HCT116 (cell line): ENCODE data around the gene MEGF10. TPM values are rescaled to one million over a fixed set of nuclear protein-coding genes. Genes with fewer than 3 reads are reported as not detected.

ENCODE experiments used
- ATAC-seq: fragments of 200-7000 bp; cut with Tn5 transposase; 2 replicates; pipeline ENCODE4 v1.9.1; 2020; ENCODE audit warnings: mild to moderate bottlenecking, moderate library complexity
- BruUV-seq: library from RNA; stranded (reverse); fragments of 400-500 nt; replicated peaks from 2 replicates; lab custom pipeline; 2021; lab: Mats Ljungman, UMichigan
- CTCF ChIA-PET: fragments of 300-600 bp; sonication (Branson Sonifier 250); formaldehyde crosslinking; loops from one replicate; lab custom pipeline; 2021; ENCODE audit warnings: antibody characterized with exemption; lab: Charles Lee
- POLR2A ChIA-PET: fragments of 300-600, 350-600 bp; sonication (Branson Sonifier 250); formaldehyde crosslinking; loops from one replicate; lab custom pipeline; 2021; ENCODE audit warnings: antibody characterized with exemption; lab: Charles Lee
- RAD21 ChIA-PET, 2 experiments: fragments of 300-600 bp; sonication (Branson Sonifier 250); formaldehyde crosslinking; loops; one replicate each; lab custom pipeline; 2023; ENCODE audit warnings: low total read pairs in 2 of 2; ENCODE audit not compliant: uncharacterized antibody in 2 of 2, unreplicated experiment in 2 of 2, low non-redundant PET in 1 of 2; lab: Charles Lee
- DNase-seq: peaks from one replicate; pipeline ENCODE4 v3.0.0-alpha.2; 2010; ENCODE audit warnings: low read depth, low spot score
- H2AFZ ChIP-seq: fragments of 200-600 bp; shearing (Covaris generic), sonication (generic); 2 replicates; pipeline ENCODE4 v1.6.1; 2017; ENCODE audit warnings: low read depth, mixed run types, mixed read lengths, antibody characterized with exemption, low read length; ENCODE audit not compliant: poor library complexity, severe bottlenecking
- H3K27ac ChIP-seq: 2 replicates; pipeline ENCODE4 v1.5.1; 2012; ENCODE audit warnings: low read depth, low read length
- H3K27me3 ChIP-seq: fragments of 200-600 bp; sonication (generic); 2 replicates; pipeline ENCODE4 v1.6.1; 2016; ENCODE audit warnings: mixed run types, low read length, mixed read lengths; ENCODE audit not compliant: insufficient read depth
- H3K36me3 ChIP-seq, 2 experiments: fragments of 200-500 bp in 1 of 2; fragments of 200-600 bp in 1 of 2; sonication (Bioruptor generic) in 1 of 2; sonication (generic) in 1 of 2; 2 replicates each; pipeline versions ENCODE4 v1.5.1 to v1.6.1; 2014 to 2016; ENCODE audit warnings: low read length in 2 of 2, inconsistent platforms in 1 of 2, mixed read lengths in 1 of 2, mixed run types in 1 of 2; ENCODE audit not compliant: insufficient read depth in 2 of 2, control insufficient read depth in 1 of 2
- H3K4me1 ChIP-seq, 2 experiments: fragments of 200-600 bp in 1 of 2; sonication (generic) in 1 of 2; 2 replicates each; pipeline versions ENCODE4 v1.5.1 to v1.6.1; 2012 to 2017; ENCODE audit warnings: low read length in 2 of 2, inconsistent platforms in 1 of 2, mild to moderate bottlenecking in 1 of 2, mixed read lengths in 1 of 2, mixed run types in 1 of 2, moderate library complexity in 1 of 2; ENCODE audit not compliant: insufficient read depth in 2 of 2, control insufficient read depth in 1 of 2
- H3K4me2 ChIP-seq: fragments of 200-600 bp; sonication (generic); 2 replicates; pipeline ENCODE4 v1.6.1; 2017; ENCODE audit warnings: mixed run types, low read length, mixed read lengths
- H3K4me3 ChIP-seq, 2 experiments: fragments of 200-600 bp in 1 of 2; sonication (generic) in 1 of 2; replicated peaks in 1 of 2; 2 replicates each; pipeline ENCODE4 v1.5.1; 2011 to 2016; ENCODE audit warnings: low read length in 2 of 2, control low read depth in 1 of 2, low read depth in 1 of 2, mild to moderate bottlenecking in 1 of 2, mixed read lengths in 1 of 2, mixed run types in 1 of 2
- H3K79me2 ChIP-seq: fragments of 200-600 bp; sonication (generic); 2 replicates; pipeline ENCODE4 v1.6.1; 2017; ENCODE audit warnings: mild to moderate bottlenecking, mixed run types, low read length, moderate library complexity, mixed read lengths; ENCODE audit not compliant: insufficient read depth
- H3K9ac ChIP-seq: fragments of 200-600 bp; sonication (generic); 2 replicates; pipeline ENCODE4 v1.6.1; 2016; ENCODE audit warnings: low read length, mixed read lengths
- H3K9me2 ChIP-seq: fragments of 200-600 bp; sonication (generic), shearing (Covaris generic); 2 replicates; pipeline ENCODE4 v1.6.1; 2017; ENCODE audit warnings: mixed run types, mild to moderate bottlenecking, moderate library complexity; ENCODE audit not compliant: insufficient read depth
- H3K9me3 ChIP-seq, 2 experiments: fragments of 200-500 bp in 1 of 2; fragments of 200-600 bp in 1 of 2; sonication (Bioruptor generic) in 1 of 2; sonication (generic) in 1 of 2; 2 replicates each; pipeline ENCODE4 v1.6.1; 2014 to 2017; ENCODE audit warnings: low read length in 2 of 2, mixed read lengths in 2 of 2, inconsistent platforms in 1 of 2, low read depth in 1 of 2, mild to moderate bottlenecking in 1 of 2, mixed run types in 1 of 2, moderate library complexity in 1 of 2; ENCODE audit not compliant: control insufficient read depth in 1 of 2, insufficient read depth in 1 of 2
- H4K20me1 ChIP-seq: fragments of 200-600 bp; sonication (generic), shearing (Covaris generic); 2 replicates; pipeline ENCODE4 v1.6.1; 2017; ENCODE audit warnings: mixed run types, mild to moderate bottlenecking, moderate library complexity; ENCODE audit not compliant: insufficient read depth
- CBX3 ChIP-seq: IDR thresholded peaks from 2 replicates; pipeline ENCODE4 v1.6.1; 2012; ENCODE audit warnings: low read depth
- CTCF ChIP-seq, 3 experiments: fragments of 200-600 bp in 1 of 3; sonication (generic) in 1 of 3; IDR thresholded peaks in 2 of 3; conservative IDR thresholded peaks in 1 of 3; 2 replicates each; pipeline ENCODE4 v1.5.1; 2012 to 2017; ENCODE audit warnings: low read depth in 2 of 3, low read length in 2 of 3, antibody characterized with exemption in 1 of 3, borderline replicate concordance in 1 of 3, control low read depth in 1 of 3, mild to moderate bottlenecking in 1 of 3, mixed read lengths in 1 of 3, mixed run types in 1 of 3, moderate library complexity in 1 of 3; ENCODE audit not compliant: insufficient read depth in 1 of 3
- MAX ChIP-seq: IDR thresholded peaks from 2 replicates; pipeline ENCODE4 v1.6.1; 2012
- REST ChIP-seq: IDR thresholded peaks from 2 replicates; pipeline ENCODE4 v1.6.1; 2012; ENCODE audit warnings: low read depth
- SIN3A ChIP-seq: IDR thresholded peaks from 2 replicates; pipeline ENCODE4 v1.6.1; 2012; ENCODE audit warnings: low read depth
- SP1 ChIP-seq: IDR thresholded peaks from 2 replicates; pipeline ENCODE4 v1.6.1; 2012; ENCODE audit warnings: low read depth
- ZFX ChIP-seq: fragments of 450-650 bp; IDR thresholded peaks from 2 replicates; pipeline ENCODE4 v1.6.1; 2017
- intact Hi-C: fragments of 100-400 bp; cut with micrococcal nuclease; formaldehyde crosslinking; loops from 2 replicates; pipeline ENCODE4 v1.10.0; 2022
- total RNA-seq: library from RNA; stranded (reverse); gene quantifications from one replicate; pipeline ENCODE4 v1.2.1, GENCODE V29; 2021; ENCODE audit not compliant: unreplicated experiment
- TF ChIP-seq, protein P1 (sequence below): IDR thresholded peaks from 2 replicates; pipeline ENCODE4 v1.6.1; 2012
- TF ChIP-seq, protein P2 (sequence below): IDR thresholded peaks from 2 replicates; pipeline ENCODE4 v1.6.1; 2011; ENCODE audit warnings: mild to moderate bottlenecking, low read length, moderate library complexity; ENCODE audit not compliant: insufficient replicate concordance; ENCODE audit errors: extremely low read depth

The MEGF10 gene
- total RNA-seq, 1 experiment from 2014 or later: 0.02 TPM

DNA sequence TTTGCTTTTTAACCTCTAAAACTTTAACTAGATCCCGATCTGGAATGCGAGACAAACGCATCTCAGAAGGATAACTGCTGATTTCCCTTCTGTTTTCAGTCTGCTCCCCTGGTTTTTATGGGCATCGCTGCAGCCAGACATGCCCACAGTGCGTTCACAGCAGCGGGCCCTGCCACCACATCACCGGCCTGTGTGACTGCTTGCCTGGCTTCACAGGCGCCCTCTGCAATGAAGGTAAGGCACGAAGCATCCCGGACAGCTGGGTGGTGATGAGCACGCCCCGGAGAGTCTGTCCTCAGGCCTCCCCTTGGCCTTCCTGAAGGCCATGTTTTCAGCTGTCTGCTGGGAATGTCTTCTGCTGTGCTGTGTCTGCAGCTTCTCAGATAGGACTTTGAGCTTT, 144.0 kb downstream of the MEGF10 start:
- CTCF ChIA-PET: no interaction called here
- no peak for ATAC-seq
- no peak for DNase-seq

More for the DNA sequence above, 144.0 kb downstream of the MEGF10 start:
- Histone ChIP-seq H3K79me2 (no peaks in the 10 kb centered on the region), H3K4me3 (no peak overlapping the region), H3K36me3 (no peaks in the 10 kb centered on the region), H2AFZ (no peak overlapping the region), H4K20me1 (no peaks in the 10 kb centered on the region), H3K4me2 (no peak overlapping the region), H3K9ac (no peak overlapping the region), H3K9me2 (no peaks in the 10 kb centered on the region), H3K27ac (no peak overlapping the region), H3K27me3 (no peaks in the 10 kb centered on the region), H3K4me1 (no peaks in the 10 kb centered on the region), H3K9me3 (no peaks in the 10 kb centered on the region)
- ChIA-PET POLR2A (no interaction called here), RAD21 (no interaction called here)
- intact Hi-C loops: no loop called here
- TF ChIP-seq ZFX: no peak
- TF ChIP-seq SIN3A: no peak
- TF ChIP-seq, protein P1, sequence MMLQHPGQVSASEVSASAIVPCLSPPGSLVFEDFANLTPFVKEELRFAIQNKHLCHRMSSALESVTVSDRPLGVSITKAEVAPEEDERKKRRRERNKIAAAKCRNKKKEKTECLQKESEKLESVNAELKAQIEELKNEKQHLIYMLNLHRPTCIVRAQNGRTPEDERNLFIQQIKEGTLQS: no peak
- no peak for TF ChIP-seq SP1
- no peak for TF ChIP-seq CTCF (IDR thresholded peaks at IDR 0.05 in 2 of 3, conservative IDR thresholded peaks at IDR 0.05 in 1 of 3; ENCODE audit: borderline replicate concordance in 1 of 3, insufficient read depth in 1 of 3, low read depth in 2 of 3, low read length in 2 of 3)
- no peak for TF ChIP-seq REST
- no peak for TF ChIP-seq MAX
- TF ChIP-seq, protein P2, sequence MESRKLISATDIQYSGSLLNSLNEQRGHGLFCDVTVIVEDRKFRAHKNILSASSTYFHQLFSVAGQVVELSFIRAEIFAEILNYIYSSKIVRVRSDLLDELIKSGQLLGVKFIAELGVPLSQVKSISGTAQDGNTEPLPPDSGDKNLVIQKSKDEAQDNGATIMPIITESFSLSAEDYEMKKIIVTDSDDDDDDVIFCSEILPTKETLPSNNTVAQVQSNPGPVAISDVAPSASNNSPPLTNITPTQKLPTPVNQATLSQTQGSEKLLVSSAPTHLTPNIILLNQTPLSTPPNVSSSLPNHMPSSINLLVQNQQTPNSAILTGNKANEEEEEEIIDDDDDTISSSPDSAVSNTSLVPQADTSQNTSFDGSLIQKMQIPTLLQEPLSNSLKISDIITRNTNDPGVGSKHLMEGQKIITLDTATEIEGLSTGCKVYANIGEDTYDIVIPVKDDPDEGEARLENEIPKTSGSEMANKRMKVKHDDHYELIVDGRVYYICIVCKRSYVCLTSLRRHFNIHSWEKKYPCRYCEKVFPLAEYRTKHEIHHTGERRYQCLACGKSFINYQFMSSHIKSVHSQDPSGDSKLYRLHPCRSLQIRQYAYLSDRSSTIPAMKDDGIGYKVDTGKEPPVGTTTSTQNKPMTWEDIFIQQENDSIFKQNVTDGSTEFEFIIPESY: no peak
- no peak for TF ChIP-seq CBX3
- BruUV-seq: no TSS peak
